OCI-LY1 (cell line): ENCODE results near the gene DNALI1.

Experiments
- H2AFZ ChIP-seq: fragments of 200-600 bp; sonication (generic), shearing (Covaris generic); 2 replicates; pipeline ENCODE4 v1.6.0; 2014; ENCODE audit warnings: antibody characterized with exemption, mild to moderate bottlenecking, low read length
- H3F3A ChIP-seq: fragments of 200-600 bp; sonication (generic), shearing (Covaris generic); 2 replicates; pipeline ENCODE4 v1.6.0; 2014; ENCODE audit warnings: mild to moderate bottlenecking, antibody characterized with exemption, low read length, moderate library complexity; ENCODE audit not compliant: insufficient read depth
- H3K27ac ChIP-seq: fragments of 200-600 bp; sonication (generic); 2 replicates; pipeline ENCODE4 v1.5.1; 2014; ENCODE audit warnings: low read length, mixed run types, mild to moderate bottlenecking, low read depth; ENCODE audit not compliant: poor library complexity, severe bottlenecking
- H3K27me3 ChIP-seq: fragments of 200-600 bp; sonication (generic); 2 replicates; pipeline ENCODE4 v1.6.0; 2014; ENCODE audit warnings: antibody characterized with exemption, mild to moderate bottlenecking, low read length, moderate library complexity; ENCODE audit not compliant: insufficient read depth
- H3K36me3 ChIP-seq: fragments of 200-600 bp; sonication (generic); 2 replicates; pipeline ENCODE4 v1.6.1; 2014; ENCODE audit warnings: mild to moderate bottlenecking, antibody characterized with exemption, low read length, moderate library complexity, mixed read lengths; ENCODE audit not compliant: insufficient read depth
- H3K4me1 ChIP-seq: fragments of 200-600 bp; sonication (generic); 2 replicates; pipeline ENCODE4 v1.5.1; 2014; ENCODE audit warnings: mild to moderate bottlenecking, low read length, moderate library complexity; ENCODE audit not compliant: insufficient read depth, severe bottlenecking
- H3K4me2 ChIP-seq: fragments of 200-600 bp; sonication (generic), shearing (Covaris generic); 2 replicates; pipeline ENCODE4 v1.6.1; 2014; ENCODE audit warnings: low read length
- H3K4me3 ChIP-seq: fragments of 200-600 bp; sonication (generic); 2 replicates; pipeline ENCODE4 v1.5.1; 2014; ENCODE audit warnings: low read length, low read depth, mild to moderate bottlenecking, mixed read lengths; ENCODE audit not compliant: poor library complexity, severe bottlenecking
- H3K79me2 ChIP-seq: fragments of 200-600 bp; shearing (Covaris generic); 2 replicates; pipeline ENCODE4 v1.6.1; 2016; ENCODE audit warnings: mixed run types, low read length, mixed read lengths; ENCODE audit not compliant: insufficient read depth
- H3K9ac ChIP-seq: fragments of 200-600 bp; sonication (generic), shearing (Covaris generic); 2 replicates; pipeline ENCODE4 v1.6.1; 2014; ENCODE audit warnings: mild to moderate bottlenecking, low read length, mixed read lengths
- H3K9me2 ChIP-seq: fragments of 200-600 bp; sonication (generic), shearing (Covaris generic); 2 replicates; pipeline ENCODE4 v1.6.1; 2014; ENCODE audit warnings: low read depth, mild to moderate bottlenecking, low read length, mixed read lengths
- H3K9me3 ChIP-seq: fragments of 200-600 bp; shearing (Covaris generic); 2 replicates; pipeline ENCODE4 v1.6.1; 2014; ENCODE audit warnings: low read length, mixed read lengths
- H4K20me1 ChIP-seq: fragments of 200-600 bp; sonication (generic), shearing (Covaris generic); 2 replicates; pipeline ENCODE4 v1.6.0; 2016; ENCODE audit warnings: mild to moderate bottlenecking, low read length; ENCODE audit not compliant: insufficient read depth
- CTCF ChIP-seq: fragments of 200-600 bp; sonication (generic), shearing (Covaris generic); IDR thresholded peaks from 2 replicates; pipeline ENCODE4 v1.5.1; 2017; ENCODE audit warnings: mild to moderate bottlenecking, antibody characterized with exemption, low read length, moderate library complexity, mixed read lengths
- EZH2 ChIP-seq: fragments of 200-600 bp; sonication (generic), shearing (Covaris generic); IDR thresholded peaks from 2 replicates; pipeline ENCODE4 v1.8.0; 2017; ENCODE audit warnings: borderline replicate concordance, mixed run types, mild to moderate bottlenecking, antibody characterized with exemption, low read length, moderate library complexity, mixed read lengths

DNALI1 gene

GRCh38 chr1:37549341-37549740 lies 7.4 kb upstream of the DNALI1 start:
- Histone ChIP-seq H3K9me3 (no peaks in the 10 kb centered on the region), H4K20me1 (no peaks in the 10 kb centered on the region), H3K9me2 (no peaks in the 10 kb centered on the region), H3K79me2 (peaks cover 18% of the 10 kb centered on the region), H3F3A (no peaks in the 10 kb centered on the region), H3K4me2 (no peak overlapping the region), H3K4me1 (peaks cover 14% of the 10 kb centered on the region), H3K36me3 (peaks cover 51% of the 10 kb centered on the region), H3K27ac (no peak overlapping the region), H3K4me3 (no peak overlapping the region), H3K9ac (no peak overlapping the region), H3K27me3 (no peaks in the 10 kb centered on the region), H2AFZ (no peak overlapping the region)
- TF ChIP-seq EZH2: no peak
- TF ChIP-seq CTCF: no peak

- Histone ChIP-seq H3K4me1 (peaks cover 19% of the 10 kb centered on the region), H2AFZ (no peak overlapping the region), H3K27ac (no peak overlapping the region), H3K79me2 (peaks cover 18% of the 10 kb centered on the region), H3K9me2 (no peaks in the 10 kb centered on the region), H4K20me1 (no peaks in the 10 kb centered on the region), H3K36me3 (peaks cover 27% of the 10 kb centered on the region), H3F3A (no peaks in the 10 kb centered on the region), H3K9ac (peak overlapping the region; percentile 81), H3K27me3 (no peaks in the 10 kb centered on the region), H3K4me2 (peak overlapping the region; percentile 93), H3K9me3 (peaks cover 8% of the 10 kb centered on the region), H3K4me3 (peak overlapping the region; percentile 90)
- no peak for TF ChIP-seq EZH2
- TF ChIP-seq CTCF: no peak
Measured at GRCh38 chr1:37553598-37553926, 3.2 kb upstream of the DNALI1 start.

- Histone ChIP-seq H3F3A (no peaks in the 10 kb centered on the region), H2AFZ (no peak within 1 kb of the TSS), H3K36me3 (peaks cover 27% of the 10 kb centered on the region), H3K9me2 (no peaks in the 10 kb centered on the region), H3K79me2 (peaks cover 18% of the 10 kb centered on the region), H4K20me1 (no peaks in the 10 kb centered on the region), H3K27ac (no peak within 1 kb of the TSS), H3K4me1 (peaks cover 19% of the 10 kb centered on the region), H3K4me2 (peak within 1 kb of the TSS; percentile 93), H3K9me3 (peaks cover 8% of the 10 kb centered on the region), H3K4me3 (peak within 1 kb of the TSS; percentile 90), H3K9ac (peak within 1 kb of the TSS; percentile 81), H3K27me3 (no peaks in the 10 kb centered on the region)
- TF ChIP-seq EZH2: no peak
- TF ChIP-seq CTCF: no peak
Measured at GRCh38 chr1:37553927-37554808, 2.6 kb upstream of the DNALI1 start, which contains the start of gene SNIP1. Gene SNIP1 (minus strand): TSS chr1:37554293. CDS start chr1:37554229, 64 bp downstream.
